A673 (cell line): Measurements from ENCODE around the gene GM2A. TPM values are rescaled to one million over a fixed set of nuclear protein-coding genes. Genes with fewer than 3 reads are reported as not detected.
A peak's percentile ranks its signal among the peaks of the same experiment; 100 is the strongest.

Experiments used
- BruUV-seq: library from RNA; stranded (reverse); fragments of 400-500 nt; replicated peaks from 2 replicates; lab custom pipeline; 2021; lab: Mats Ljungman, UMichigan
- CTCF ChIA-PET: fragments of 300-600 bp; sonication (Branson Sonifier 250); formaldehyde crosslinking; loops from one replicate; lab custom pipeline; 2022; ENCODE audit warnings: antibody characterized with exemption; lab: Charles Lee
- POLR2A ChIA-PET: fragments of 300-600 bp; sonication (Branson Sonifier 250); formaldehyde crosslinking; loops from one replicate; lab custom pipeline; 2022; ENCODE audit warnings: antibody characterized with exemption; ENCODE audit not compliant: low non-redundant PET; lab: Charles Lee
- DNase-seq: peaks from one replicate; pipeline ENCODE4 v3.0.0-alpha.2; 2015; ENCODE audit warnings: low spot score
- H3K27ac ChIP-seq: fragments of 200-600 bp; sonication (generic); 2 replicates; pipeline ENCODE4 v1.5.1; 2016; ENCODE audit warnings: mixed run types, low read depth, mild to moderate bottlenecking, mixed read lengths, antibody characterized with exemption, low read length; ENCODE audit not compliant: poor library complexity, severe bottlenecking
- H3K27me3 ChIP-seq: fragments of 200-600 bp; sonication (generic); replicated peaks from 2 replicates; pipeline ENCODE4 v1.6.1; 2017; ENCODE audit warnings: mixed run types, low read depth, mild to moderate bottlenecking, mixed read lengths, antibody characterized with exemption, low read length; ENCODE audit not compliant: insufficient read depth, poor library complexity
- H3K36me3 ChIP-seq: fragments of 200-600 bp; sonication (generic); 2 replicates; pipeline ENCODE4 v1.6.1; 2016; ENCODE audit warnings: mixed run types, mild to moderate bottlenecking, mixed read lengths, antibody characterized with exemption, low read length; ENCODE audit not compliant: insufficient read depth, poor library complexity, severe bottlenecking
- H3K4me1 ChIP-seq: fragments of 200-600 bp; sonication (generic); 2 replicates; pipeline ENCODE4 v1.6.1; 2017; ENCODE audit warnings: mixed run types, mild to moderate bottlenecking, mixed read lengths, antibody characterized with exemption, low read length; ENCODE audit not compliant: insufficient read depth, poor library complexity, severe bottlenecking
- H3K4me3 ChIP-seq: fragments of 200-600 bp; sonication (generic); 2 replicates; pipeline ENCODE4 v1.5.1; 2016; ENCODE audit warnings: low read depth, mixed run types, mild to moderate bottlenecking, mixed read lengths, low read length; ENCODE audit not compliant: poor library complexity, severe bottlenecking
- H3K9me3 ChIP-seq: fragments of 200-600 bp; sonication (generic); 2 replicates; pipeline ENCODE4 v1.6.1; 2016; ENCODE audit warnings: mixed run types, low read depth, mild to moderate bottlenecking, mixed read lengths, antibody characterized with exemption, low read length; ENCODE audit not compliant: poor library complexity, severe bottlenecking
- EZH2 ChIP-seq: fragments of 200-600 bp; sonication (generic); IDR thresholded peaks from 2 replicates; pipeline ENCODE4 v1.6.1; 2017; ENCODE audit warnings: borderline replicate concordance, low read depth, mild to moderate bottlenecking, mixed read lengths, antibody characterized with exemption, low read length; ENCODE audit not compliant: poor library complexity, severe bottlenecking
- intact Hi-C: fragments of 100-400 bp; cut with micrococcal nuclease; formaldehyde crosslinking; loops from one replicate; pipeline ENCODE4 v1.10.0; 2022; ENCODE audit not compliant: unreplicated experiment
- total RNA-seq: library from RNA; stranded (reverse); gene quantifications from 2 replicates; pipeline ENCODE4 v1.2.3, GENCODE V29; 2021
- TF ChIP-seq, protein P1 (sequence below): fragments of 300-800, 200-600 bp; sonication (generic); conservative IDR thresholded peaks from 2 replicates; pipeline ENCODE4 v1.5.1; 2017; ENCODE audit warnings: low read depth, mild to moderate bottlenecking, antibody characterized with exemption, low read length, moderate library complexity, mixed read lengths

Gene GM2A
- total RNA-seq, 1 experiment from 2014 or later: 3.5 TPM

DNA sequence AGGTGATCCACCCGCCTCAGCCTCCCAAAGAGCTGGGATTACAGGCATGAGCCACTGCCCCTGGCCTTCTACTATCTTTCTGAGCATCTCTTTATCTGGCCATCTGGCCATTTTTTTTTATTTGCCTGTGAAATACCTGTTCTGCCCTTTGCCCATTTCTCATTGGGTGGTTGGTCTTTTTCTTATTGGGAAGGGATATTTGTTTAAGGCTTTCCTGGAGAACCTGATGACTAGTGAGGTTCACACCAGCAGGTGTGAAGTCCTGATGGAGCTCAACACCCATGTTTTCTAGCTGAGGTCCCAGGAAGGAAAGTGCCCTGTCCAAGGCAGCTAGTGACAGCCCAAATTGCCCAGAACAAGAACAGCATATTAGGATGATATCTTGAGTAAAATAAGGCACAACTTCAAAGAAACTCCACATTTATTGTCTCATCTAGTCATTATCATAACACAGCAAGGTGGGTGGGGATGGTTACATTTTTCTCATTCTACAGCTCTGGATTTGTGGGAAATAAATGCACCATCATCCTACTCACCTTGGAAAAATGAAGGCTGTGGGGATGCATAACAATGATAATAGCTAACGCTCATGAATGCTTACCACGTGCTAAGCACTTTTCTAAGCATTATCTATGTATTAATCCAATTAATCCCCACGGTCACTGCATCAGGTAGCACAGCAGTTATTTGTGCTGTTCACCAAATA is 30.3 kb downstream of the GM2A start:
- Histone ChIP-seq H3K36me3 (no peaks in the 10 kb centered on the region), H3K27ac (no peak overlapping the region), H3K27me3 (no peaks in the 10 kb centered on the region), H3K9me3 (no peaks in the 10 kb centered on the region), H3K4me1 (no peaks in the 10 kb centered on the region), H3K4me3 (no peak overlapping the region)
- no peak for TF ChIP-seq EZH2
- TF ChIP-seq, protein P1, sequence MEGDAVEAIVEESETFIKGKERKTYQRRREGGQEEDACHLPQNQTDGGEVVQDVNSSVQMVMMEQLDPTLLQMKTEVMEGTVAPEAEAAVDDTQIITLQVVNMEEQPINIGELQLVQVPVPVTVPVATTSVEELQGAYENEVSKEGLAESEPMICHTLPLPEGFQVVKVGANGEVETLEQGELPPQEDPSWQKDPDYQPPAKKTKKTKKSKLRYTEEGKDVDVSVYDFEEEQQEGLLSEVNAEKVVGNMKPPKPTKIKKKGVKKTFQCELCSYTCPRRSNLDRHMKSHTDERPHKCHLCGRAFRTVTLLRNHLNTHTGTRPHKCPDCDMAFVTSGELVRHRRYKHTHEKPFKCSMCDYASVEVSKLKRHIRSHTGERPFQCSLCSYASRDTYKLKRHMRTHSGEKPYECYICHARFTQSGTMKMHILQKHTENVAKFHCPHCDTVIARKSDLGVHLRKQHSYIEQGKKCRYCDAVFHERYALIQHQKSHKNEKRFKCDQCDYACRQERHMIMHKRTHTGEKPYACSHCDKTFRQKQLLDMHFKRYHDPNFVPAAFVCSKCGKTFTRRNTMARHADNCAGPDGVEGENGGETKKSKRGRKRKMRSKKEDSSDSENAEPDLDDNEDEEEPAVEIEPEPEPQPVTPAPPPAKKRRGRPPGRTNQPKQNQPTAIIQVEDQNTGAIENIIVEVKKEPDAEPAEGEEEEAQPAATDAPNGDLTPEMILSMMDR: no peak
- no TSS peak for BruUV-seq
- intact Hi-C loops: no loop called here
- ChIA-PET CTCF (interaction anchor here (0.6 kb wide), 1 partner anchor 27 kb away, joined by 3 read pairs; no protein-coding TSS in a partner anchor), POLR2A (no interaction called here)
- no peak for DNase-seq

DNA sequence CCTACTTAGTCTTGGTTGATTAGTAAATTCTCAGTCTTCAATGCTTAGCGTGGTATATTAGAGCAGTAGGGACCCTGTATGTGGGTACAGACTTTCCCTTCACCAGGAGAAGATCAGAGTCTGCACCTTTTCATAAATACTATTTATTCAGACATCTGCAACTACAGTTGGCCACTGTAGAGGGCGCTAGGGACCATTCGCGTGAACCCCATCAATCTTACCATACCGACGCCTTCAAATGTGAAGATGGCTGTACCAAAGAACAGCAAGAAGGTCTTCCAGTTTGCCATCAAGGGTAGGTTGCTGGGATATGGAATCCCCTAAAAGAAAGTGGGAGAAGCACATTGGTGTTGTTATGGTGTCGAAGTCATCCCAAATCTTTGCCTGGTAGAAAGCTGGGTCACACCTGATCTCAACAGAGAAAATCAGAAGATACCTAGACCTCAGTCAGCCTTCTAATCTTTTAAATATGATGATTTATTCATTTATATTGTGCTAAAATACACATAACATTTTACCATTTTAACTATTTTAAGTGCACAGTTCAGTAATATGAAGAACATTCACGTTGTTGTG is 31.5 kb downstream of the GM2A start:
- ChIA-PET POLR2A (no interaction called here), CTCF (no interaction called here)
- intact Hi-C loops: no loop called here
- TF ChIP-seq EZH2: no peak
- TF ChIP-seq, protein P1: peak; percentile 57
- no peaks in the 10 kb centered on the region for H3K4me1 ChIP-seq
- no peak for DNase-seq
- H3K27ac ChIP-seq: no peak overlapping the region
- no peaks in the 10 kb centered on the region for H3K36me3 ChIP-seq
- H3K27me3 ChIP-seq: no peaks in the 10 kb centered on the region
- BruUV-seq: no TSS peak
- no peaks in the 10 kb centered on the region for H3K9me3 ChIP-seq
- no peak overlapping the region for H3K4me3 ChIP-seq

DNA sequence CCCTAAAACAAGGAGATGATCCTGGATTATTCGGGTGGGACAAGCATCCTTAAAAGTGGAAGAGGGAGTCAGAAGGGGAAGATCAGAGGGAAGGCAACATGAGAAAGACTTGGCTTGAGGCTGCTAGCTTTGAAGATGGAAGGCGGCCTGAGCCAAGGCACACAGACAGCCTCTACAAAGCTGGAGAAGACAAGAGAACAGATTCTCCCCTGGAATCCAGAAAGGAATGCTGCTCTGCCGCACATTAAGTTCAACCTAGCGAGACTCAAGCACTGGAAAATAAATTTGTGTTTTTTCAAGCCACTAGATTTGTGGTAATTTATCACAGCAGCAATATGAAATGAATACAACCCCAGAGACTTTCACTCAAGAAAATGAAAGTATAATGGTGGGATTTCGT is 32.7 kb downstream of the GM2A start:
- POLR2A ChIA-PET: no interaction called here
- intact Hi-C loops: no loop called here
- no peak for DNase-seq
- no TSS peak for BruUV-seq
- H3K9me3 ChIP-seq: no peaks in the 10 kb centered on the region
- no peaks in the 10 kb centered on the region for H3K36me3 ChIP-seq
- TF ChIP-seq, protein P1: no peak
- TF ChIP-seq EZH2: no peak
- no peak overlapping the region for H3K4me3 ChIP-seq
- H3K27ac ChIP-seq: no peak overlapping the region
- H3K4me1 ChIP-seq: no peaks in the 10 kb centered on the region
- CTCF ChIA-PET: no interaction called here
- no peaks in the 10 kb centered on the region for H3K27me3 ChIP-seq
